GM12878 (cell line): ENCODE data around the gene NEMP2. TPM values are rescaled to one million over a fixed set of nuclear protein-coding genes. Genes with fewer than 3 reads are reported as not detected.

Experiments used
- ATAC-seq: fragments of 200-7000 bp; cut with Tn5 transposase; 3 replicates; pipeline ENCODE4 v1.9.1; 2020; ENCODE audit warnings: mild to moderate bottlenecking, moderate library complexity
- BruUV-seq: library from RNA; stranded (reverse); fragments of 400-500 nt; replicated peaks from 2 replicates; lab custom pipeline; 2021; lab: Mats Ljungman, UMichigan
- CTCF ChIA-PET: fragments of 300-600 bp; sonication (Branson Sonifier 250); formaldehyde crosslinking; extraction: SDS; loops from one replicate; lab custom pipeline; 2021; ENCODE audit warnings: inconsistent platforms; lab: Yijun Ruan, JAX
- POLR2A ChIA-PET: fragments of 350-600 bp; formaldehyde crosslinking; extraction: SDS; loops from one replicate; lab custom pipeline; 2021; ENCODE audit warnings: inconsistent platforms; lab: Charles Lee
- RAD21 ChIA-PET: fragments of 300-600 bp; sonication (Branson Sonifier 250); formaldehyde crosslinking; loops from one replicate; lab custom pipeline; 2023; ENCODE audit warnings: antibody characterized with exemption; ENCODE audit not compliant: unreplicated experiment; lab: Charles Lee
- SMC1A ChIA-PET: fragments of 300-600 bp; sonication (Branson Sonifier 250); formaldehyde crosslinking; loops from one replicate; lab custom pipeline; 2023; ENCODE audit not compliant: unreplicated experiment, uncharacterized antibody; lab: Charles Lee
- DNase-seq: peaks from one replicate; pipeline ENCODE4 v3.0.0-alpha.2; 2011; ENCODE audit warnings: low read depth, low spot score
- FAIRE-seq: peaks from 3 replicates; lab custom pipeline; 2011; peaks lifted over from hg19 to GRCh38; lab: Jason Lieb, UNC
- H2AFZ ChIP-seq: 2 replicates; pipeline ENCODE4 v1.6.0; 2011; ENCODE audit warnings: low read depth, low read length, control low read depth; ENCODE audit not compliant: control insufficient read depth
- H3K27ac ChIP-seq: 2 replicates; pipeline ENCODE4 v1.5.1; 2011; ENCODE audit warnings: control low read depth; ENCODE audit not compliant: control insufficient read depth, insufficient read depth
- H3K27me3 ChIP-seq, 2 experiments: replicated peaks in 1 of 2; 2 replicates each; pipeline versions ENCODE4 v1.6.0 to v1.6.1; 2011; ENCODE audit warnings: low read length in 1 of 2; ENCODE audit not compliant: control insufficient read depth in 2 of 2, insufficient read depth in 2 of 2
- H3K36me3 ChIP-seq, 2 experiments: 2 replicates each; pipeline ENCODE4 v1.5.1; 2011; ENCODE audit warnings: low read length in 1 of 2; ENCODE audit not compliant: control insufficient read depth in 2 of 2, insufficient read depth in 2 of 2
- H3K4me1 ChIP-seq: 2 replicates; pipeline ENCODE4 v1.6.1; 2011; ENCODE audit warnings: mild to moderate bottlenecking, low read length, moderate library complexity, mixed read lengths; ENCODE audit not compliant: control insufficient read depth, insufficient read depth
- H3K4me2 ChIP-seq: 2 replicates; pipeline ENCODE4 v1.6.0; 2011; ENCODE audit warnings: control low read depth; ENCODE audit not compliant: control insufficient read depth, insufficient read depth
- H3K4me3 ChIP-seq: fragments of 200-600 bp; sonication (generic); 2 replicates; pipeline ENCODE4 v1.5.1; 2016
- H3K79me2 ChIP-seq: 2 replicates; pipeline ENCODE4 v1.6.0; 2011; ENCODE audit warnings: low read length; ENCODE audit not compliant: control insufficient read depth, insufficient read depth
- H3K9ac ChIP-seq: 2 replicates; pipeline ENCODE4 v1.8.0; 2011; ENCODE audit warnings: low read length, control low read depth, mixed read lengths; ENCODE audit not compliant: control insufficient read depth, insufficient read depth
- H3K9me3 ChIP-seq: replicated peaks from 3 replicates; pipeline ENCODE4 v1.5.1; 2011; ENCODE audit warnings: mild to moderate bottlenecking, low read length; ENCODE audit not compliant: control insufficient read depth, insufficient read depth
- H4K20me1 ChIP-seq: 2 replicates; pipeline ENCODE4 v1.6.0; 2011; ENCODE audit not compliant: control insufficient read depth, insufficient read depth
- CHD2 ChIP-seq: IDR thresholded peaks from 2 replicates; pipeline ENCODE4 v1.6.1; 2011; ENCODE audit warnings: low read depth, low read length, improper control_type of control experiment, borderline replicate concordance
- FOXK2 ChIP-seq: fragments of 450-650 bp; IDR thresholded peaks from 2 replicates; pipeline ENCODE4 v1.6.1; 2017; ENCODE audit warnings: mild to moderate bottlenecking, moderate library complexity
- MXI1 ChIP-seq: fragments of 150-350 bp; IDR thresholded peaks from 2 replicates; pipeline ENCODE4 v1.6.1; 2011; ENCODE audit warnings: low read depth, mild to moderate bottlenecking, inconsistent platforms, low read length, improper control_type of control experiment
- NR2C2 ChIP-seq: IDR thresholded peaks from 2 replicates; pipeline ENCODE4 v1.6.1; 2011; ENCODE audit warnings: borderline replicate concordance, low read depth; ENCODE audit not compliant: control insufficient read depth, insufficient read length
- NR2F1 ChIP-seq: fragments of 450-650 bp; conservative IDR thresholded peaks from 2 replicates; pipeline ENCODE4 v1.6.1; 2017; ENCODE audit warnings: mild to moderate bottlenecking
- RCOR1 ChIP-seq: conservative IDR thresholded peaks from 2 replicates; pipeline ENCODE4 v1.6.1; 2012; ENCODE audit warnings: low read depth, low read length, improper control_type of control experiment
- STAT1 ChIP-seq: fragments of 450-650 bp; conservative IDR thresholded peaks from 2 replicates; pipeline ENCODE4 v1.6.1; 2014; ENCODE audit warnings: antibody characterized with exemption, mild to moderate bottlenecking
- ZNF207 ChIP-seq: fragments of 450-650 bp; IDR thresholded peaks from 2 replicates; pipeline ENCODE4 v1.6.1; 2014; ENCODE audit warnings: antibody characterized with exemption, mild to moderate bottlenecking, borderline replicate concordance
- WGBS: methylation state at CpG from one replicate; pipeline ENCODE4 v1.1.6; 2016; ENCODE audit warnings: low lambda C conversion rate; ENCODE audit not compliant: insufficient replicate concordance, insufficient coverage; ENCODE audit errors: missing lambda C conversion rate; 5-methylcytosine and 5-hydroxymethylcytosine counted together
- in situ Hi-C: fragments of 300-500 bp; cut with MboI; formaldehyde crosslinking; loops from 9 replicates; pipeline ENCODE4 v1.14.3; 2018; ENCODE audit warnings: mixed read lengths
- intact Hi-C: fragments of 100-400 bp; cut with micrococcal nuclease; formaldehyde crosslinking; loops from one replicate; pipeline ENCODE4 v1.14.2; 2022; ENCODE audit not compliant: unreplicated experiment
- polyA plus RNA-seq, 11 experiments: library from polyadenylated mRNA; depleted of rRNA in 4 of 11; unstranded in 6 of 11; stranded (reverse) in 5 of 11; fragments of >200 nt; fragmentation: Nextera tagmentation in 4 of 11; fragmentation: Illumina TruSeq in 1 of 11; extraction: Ambion mirVana in 4 of 11; extraction: Trizol in 1 of 11; gene quantifications; 1 replicate in 1 of 11; 2 replicates in 10 of 11; pipeline versions ENCODE4 v1.2.1 to v1.2.3, GENCODE V29; 2011 to 2016; ENCODE audit warnings: inconsistent platforms in 2 of 11, missing spikeins in 2 of 11, low read depth in 1 of 11
- total RNA-seq, 4 experiments: library from RNA; depleted of rRNA in 3 of 4; stranded (reverse); fragments of >200 nt in 3 of 4; fragmentation: Illumina TruSeq in 1 of 4; extraction: Trizol in 1 of 4; gene quantifications; 2 replicates each; pipeline versions ENCODE4 v1.2.1 to v1.2.3, GENCODE V29; 2013 to 2021
- TF ChIP-seq, protein P1 (sequence below): fragments of 450-650 bp; IDR thresholded peaks from 2 replicates; pipeline ENCODE4 v1.6.1; 2016; ENCODE audit warnings: mild to moderate bottlenecking

The NEMP2 gene
- total and polyA plus RNA-seq, 10 of the 15 experiments (the other 5 are each of a cell fraction or from before 2014, with no cell fraction given), result 2.3 to 14.0 (median 8.1) TPM

DNA sequence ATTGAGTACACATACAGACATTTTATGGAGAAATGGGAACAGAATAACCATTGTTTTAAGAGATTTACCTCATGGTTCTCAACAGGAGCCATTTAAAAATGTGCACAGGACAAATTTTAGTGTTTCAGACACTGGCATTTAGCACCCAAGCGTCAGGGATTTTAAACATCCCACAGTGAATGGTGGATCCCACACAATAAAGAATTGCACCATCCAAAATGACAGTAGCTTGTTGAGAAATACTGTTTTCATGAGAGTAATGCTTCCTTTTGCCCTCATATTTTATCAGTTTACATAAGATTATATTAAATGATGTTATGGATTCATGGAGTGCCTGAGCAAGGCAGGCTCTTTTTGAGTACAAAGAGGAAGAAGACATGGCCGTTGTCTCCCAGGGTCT, 72.3 kb downstream of the NEMP2 start (continued):
- TF ChIP-seq, protein P1, sequence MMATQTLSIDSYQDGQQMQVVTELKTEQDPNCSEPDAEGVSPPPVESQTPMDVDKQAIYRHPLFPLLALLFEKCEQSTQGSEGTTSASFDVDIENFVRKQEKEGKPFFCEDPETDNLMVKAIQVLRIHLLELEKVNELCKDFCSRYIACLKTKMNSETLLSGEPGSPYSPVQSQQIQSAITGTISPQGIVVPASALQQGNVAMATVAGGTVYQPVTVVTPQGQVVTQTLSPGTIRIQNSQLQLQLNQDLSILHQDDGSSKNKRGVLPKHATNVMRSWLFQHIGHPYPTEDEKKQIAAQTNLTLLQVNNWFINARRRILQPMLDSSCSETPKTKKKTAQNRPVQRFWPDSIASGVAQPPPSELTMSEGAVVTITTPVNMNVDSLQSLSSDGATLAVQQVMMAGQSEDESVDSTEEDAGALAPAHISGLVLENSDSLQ, result no peak
- TF ChIP-seq, all 136 proteins: peak for 0

DNA sequence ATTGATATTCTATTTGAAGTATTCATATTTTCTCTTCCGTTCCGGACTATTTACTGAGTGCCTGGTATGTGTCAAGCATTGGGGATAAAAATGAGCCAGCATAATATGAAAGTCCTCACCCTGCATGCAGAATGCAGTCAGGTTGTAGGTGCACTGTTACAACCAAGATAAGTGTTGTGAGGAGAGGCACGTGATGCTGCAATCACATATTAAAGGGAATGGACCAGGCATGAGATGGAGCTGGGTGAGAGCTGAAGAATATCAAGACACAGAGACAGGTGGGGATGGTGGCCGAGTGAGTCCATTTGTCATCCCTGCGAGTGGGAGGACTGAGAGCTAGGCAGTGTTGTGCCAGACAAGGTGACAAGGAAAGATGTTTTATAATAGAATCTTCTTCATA, 74.0 kb downstream of the NEMP2 start:
- SMC1A ChIA-PET, result interaction anchor here (0.8 to 6.0 kb wide), 5 partner anchors 9 to 46 kb away, joined by 3 to 30 read pairs (median 14); no protein-coding TSS in a partner anchor
- no peaks in the 10 kb centered on the region for H3K9me3 ChIP-seq
- ATAC-seq, result no peak
- no peak for TF ChIP-seq STAT1
- TF ChIP-seq ZNF207, result no peak
- TF ChIP-seq CHD2, result no peak
- no peak for TF ChIP-seq MXI1
- no peak for TF ChIP-seq RCOR1
- no peak for TF ChIP-seq NR2C2
- no peak for TF ChIP-seq FOXK2
- TF ChIP-seq NR2F1, result no peak
- TF ChIP-seq, all 136 proteins: peak for 0
- H3K27ac ChIP-seq, result no peak overlapping the region
- H3K4me1 ChIP-seq, result peaks cover 15% of the 10 kb centered on the region
- H3K4me2 ChIP-seq, result no peak overlapping the region
- no peaks in the 10 kb centered on the region for H4K20me1 ChIP-seq
- in situ Hi-C loops (no loop called here), intact Hi-C loops (no loop called here)
- H3K79me2 ChIP-seq, result peaks cover 13% of the 10 kb centered on the region
- no peaks in the 10 kb centered on the region for H3K27me3 ChIP-seq
- H3K9ac ChIP-seq, result no peak overlapping the region
- BruUV-seq, result no TSS peak
- FAIRE-seq, result no peak
- no peak overlapping the region for H2AFZ ChIP-seq
- ChIA-PET POLR2A (no interaction called here), CTCF (interaction anchor here (0.6 to 2.1 kb wide), 5 partner anchors 13 to 1354 kb away, joined by 3 to 6 read pairs (median 4); no protein-coding TSS in a partner anchor), RAD21 (interaction anchor here (1.0 to 2.8 kb wide), 3 partner anchors 9 to 78 kb away, joined by 3 to 5 read pairs (median 4); no protein-coding TSS in a partner anchor)
- H3K4me3 ChIP-seq, result no peak overlapping the region
- H3K36me3 ChIP-seq, result peaks cover 0 to 6% of the 10 kb centered on the region in 2 experiments; a peak in 2 of 4 replicates
- 78% methylated on average over 5 of the region's 5 CpGs for WGBS
- no peak for DNase-seq
